ENCODE results near the gene ZNF821. TPM values are rescaled to one million over a fixed set of nuclear protein-coding genes. Genes with fewer than 3 reads are reported as not detected.

ZNF821 gene
- total RNA-seq, 1 donor from 2014 or later: 5.6 TPM

GRCh38 chr16:71854369-71854948 lies 29.5 kb downstream of the ZNF821 start:
- ATAC-seq: no peak
- DNase-seq: no peak
- TF ChIP-seq CTCF (IDR thresholded peaks at IDR 0.05): no peak
- Histone ChIP-seq H3K4me3 (no peak overlapping the region), H3K27me3 (no peaks in the 10 kb centered on the region), H3K9me3 (no peaks in the 10 kb centered on the region), H3K4me1 (peaks cover 6% of the 10 kb centered on the region), H3K36me3 (peaks cover 59% of the 10 kb centered on the region), H3K27ac (no peak overlapping the region)
- intact Hi-C loops (cut with DNase I): no loop called here

GRCh38 chr16:71853413-71853812 lies 30.6 kb downstream of the ZNF821 start:
- no peak overlapping the region for H3K27ac ChIP-seq
- H3K36me3 ChIP-seq: peaks cover 64% of the 10 kb centered on the region
- DNase-seq: no peak
- H3K4me1 ChIP-seq: no peaks in the 10 kb centered on the region
- H3K9me3 ChIP-seq: no peaks in the 10 kb centered on the region
- no peaks in the 10 kb centered on the region for H3K27me3 ChIP-seq
- intact Hi-C loops (cut with DNase I): no loop called here
- no peak overlapping the region for H3K4me3 ChIP-seq
- TF ChIP-seq CTCF (IDR thresholded peaks at IDR 0.05): no peak
- ATAC-seq: no peak

DNA sequence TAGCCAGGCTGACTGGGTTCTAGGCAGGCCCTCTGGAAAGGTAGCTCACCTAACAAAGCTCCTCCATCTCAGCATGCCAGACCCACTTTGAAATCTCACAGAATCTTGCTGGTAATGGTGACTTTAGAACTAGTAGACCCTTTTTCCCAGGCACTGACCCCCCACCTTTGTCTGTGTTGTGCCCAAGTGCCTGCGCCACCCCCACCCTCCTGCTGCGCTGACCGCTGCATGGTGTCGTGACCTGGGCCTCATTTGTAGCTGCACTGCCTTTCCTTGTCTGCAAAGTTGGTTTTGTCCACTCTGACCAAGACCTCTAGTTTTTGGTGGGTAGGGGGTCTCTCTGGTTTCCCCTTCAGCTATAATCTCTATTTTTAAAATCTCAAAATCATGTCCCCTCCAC lies 31.4 kb downstream of the ZNF821 start:
- H3K4me1 ChIP-seq: peaks cover under 1% of the 10 kb centered on the region
- H3K27me3 ChIP-seq: no peaks in the 10 kb centered on the region
- H3K36me3 ChIP-seq: peaks cover 68% of the 10 kb centered on the region
- no peak for ATAC-seq
- intact Hi-C loops (cut with DNase I): no loop called here
- H3K4me3 ChIP-seq: no peak overlapping the region
- no peak for DNase-seq
- no peak overlapping the region for H3K27ac ChIP-seq
- TF ChIP-seq CTCF (IDR thresholded peaks at IDR 0.05): no peak
- H3K9me3 ChIP-seq: no peaks in the 10 kb centered on the region

DNA sequence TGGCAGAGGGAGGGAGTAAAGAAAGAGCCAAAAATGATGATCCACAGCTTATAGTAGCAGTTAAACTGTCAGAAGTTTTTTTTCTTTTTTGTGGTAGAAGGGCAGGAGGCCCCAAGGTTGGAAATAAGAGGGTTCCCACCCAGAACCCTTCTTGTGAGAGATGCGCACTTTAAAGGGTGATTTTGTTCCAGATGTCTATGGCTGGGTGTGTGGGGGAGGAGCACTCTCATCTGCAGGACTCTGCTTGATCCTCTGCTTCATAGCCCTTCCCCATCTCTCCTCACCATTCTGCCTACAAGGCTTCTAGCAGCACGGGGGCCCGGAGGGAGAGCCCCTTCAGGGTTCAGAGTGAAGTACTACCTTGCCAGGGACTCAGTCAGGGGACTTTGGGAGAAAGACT lies 31.8 kb downstream of the ZNF821 start:
- intact Hi-C loops (cut with DNase I): no loop called here
- DNase-seq: no peak

DNA sequence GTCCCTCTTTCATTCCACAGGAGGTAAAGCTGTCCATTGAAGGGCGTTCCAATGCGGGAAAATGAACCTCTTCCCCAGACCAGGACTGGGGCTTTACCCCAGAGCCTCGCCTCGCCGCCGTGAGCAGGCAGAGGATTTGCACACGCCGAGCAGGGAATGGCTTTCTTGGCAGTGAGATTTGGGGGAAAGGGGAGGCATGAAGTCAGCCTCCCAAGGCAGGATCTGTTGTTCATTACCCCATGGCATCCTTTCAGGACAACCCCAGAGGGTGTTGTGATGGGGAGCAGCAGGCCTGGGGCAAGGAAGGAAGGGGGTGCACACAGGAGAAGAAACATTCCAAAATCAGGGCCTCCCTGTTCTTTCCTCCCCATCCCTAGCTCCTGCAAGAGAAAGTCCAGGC lies 32.2 kb downstream of the ZNF821 start:
- Histone ChIP-seq H3K4me1 (peaks cover 8% of the 10 kb centered on the region), H3K36me3 (peaks cover 68% of the 10 kb centered on the region), H3K4me3 (no peak overlapping the region), H3K27ac (no peak overlapping the region), H3K27me3 (no peaks in the 10 kb centered on the region), H3K9me3 (no peaks in the 10 kb centered on the region)
- intact Hi-C loops (cut with DNase I): no loop called here
- no peak for ATAC-seq
- DNase-seq: no peak
- TF ChIP-seq CTCF (IDR thresholded peaks at IDR 0.05): no peak

More for the DNA sequence above, 31.8 kb downstream of the ZNF821 start:
- no peak for ATAC-seq
- H3K36me3 ChIP-seq: peaks cover 68% of the 10 kb centered on the region
- no peaks in the 10 kb centered on the region for H3K27me3 ChIP-seq
- no peak overlapping the region for H3K4me3 ChIP-seq
- H3K4me1 ChIP-seq: peaks cover 4% of the 10 kb centered on the region
- H3K27ac ChIP-seq: no peak overlapping the region
- H3K9me3 ChIP-seq: no peaks in the 10 kb centered on the region
- no peak for TF ChIP-seq CTCF (IDR thresholded peaks at IDR 0.05)

DNA sequence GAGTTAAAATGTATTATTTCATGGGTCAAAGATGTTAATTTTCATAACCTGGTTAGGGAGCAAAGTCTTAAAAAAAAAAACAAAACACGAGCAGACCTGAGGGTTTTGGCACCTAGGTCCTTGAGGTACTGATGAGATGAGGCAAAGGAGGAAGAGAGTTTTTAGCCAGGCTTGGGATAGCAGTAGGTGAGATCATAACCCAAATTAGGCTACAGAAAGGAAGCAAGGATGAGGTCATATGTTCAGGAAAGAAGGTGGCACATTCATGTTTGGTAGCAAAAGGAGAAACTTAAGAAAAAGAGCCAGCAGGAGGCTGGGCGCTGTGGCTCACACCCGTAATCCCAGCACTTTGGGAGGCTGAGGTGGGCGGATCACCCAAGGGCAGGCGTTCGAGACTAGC lies 35.4 kb downstream of the ZNF821 start:
- H3K4me3 ChIP-seq: no peak overlapping the region
- TF ChIP-seq CTCF (IDR thresholded peaks at IDR 0.05): no peak
- no peak for DNase-seq
- intact Hi-C loops (cut with DNase I): no loop called here
- no peaks in the 10 kb centered on the region for H3K9me3 ChIP-seq
- H3K4me1 ChIP-seq: peaks cover 10% of the 10 kb centered on the region
- H3K36me3 ChIP-seq: peaks cover 49% of the 10 kb centered on the region
- no peaks in the 10 kb centered on the region for H3K27me3 ChIP-seq
- ATAC-seq: no peak
- no peak overlapping the region for H3K27ac ChIP-seq

Measured in upper lobe of right lung (tissue), 1 donor.